ENCODE data around the gene CRYBG1.

Gene CRYBG1

GRCh38 chr6:106591111-106591825, 230.8 kb downstream of the CRYBG1 start:
- DNase-seq (ENCODE audit: low read depth, low spot score) = peak; percentile 84
- in situ Hi-C loops (cut with HindIII; ENCODE audit: low sequenced_read_pairs) = no loop called here
- TF ChIP-seq CTCF (IDR thresholded peaks at IDR 0.05; ENCODE audit: low read depth, low read length) = no peak

GRCh38 chr6:106599440-106599839, 238.9 kb downstream of the CRYBG1 start:
- no peak for TF ChIP-seq CTCF (IDR thresholded peaks at IDR 0.05; ENCODE audit: low read depth, low read length)
- no peak for DNase-seq (ENCODE audit: low read depth, low spot score)
- in situ Hi-C loops (cut with HindIII; ENCODE audit: low sequenced_read_pairs) = no loop called here
- H3K4me3 ChIP-seq (ENCODE audit: low read depth, low read length) = no peak overlapping the region

More at GRCh38 chr6:106591111-106591825, 230.8 kb downstream of the CRYBG1 start:
- no peak overlapping the region for H3K4me3 ChIP-seq (ENCODE audit: low read depth, low read length)

GRCh38 chr6:106600329-106600728, 239.8 kb downstream of the CRYBG1 start:
- no peak overlapping the region for H3K4me3 ChIP-seq (ENCODE audit: low read depth, low read length)
- DNase-seq (ENCODE audit: low read depth, low spot score) = no peak
- in situ Hi-C loops (cut with HindIII; ENCODE audit: low sequenced_read_pairs) = no loop called here
- no peak for TF ChIP-seq CTCF (IDR thresholded peaks at IDR 0.05; ENCODE audit: low read depth, low read length)

GRCh38 chr6:106608080-106608668, 247.7 kb downstream of the CRYBG1 start:
- DNase-seq (ENCODE audit: low read depth, low spot score) = peak; percentile 66
- TF ChIP-seq CTCF (IDR thresholded peaks at IDR 0.05; ENCODE audit: low read depth, low read length) = peak; percentile 61
- in situ Hi-C loops (cut with HindIII; ENCODE audit: low sequenced_read_pairs) = no loop called here
- no peak overlapping the region for H3K4me3 ChIP-seq (ENCODE audit: low read depth, low read length)

GRCh38 chr6:106609699-106610098, 249.2 kb downstream of the CRYBG1 start:
- peak; percentile 47 for TF ChIP-seq CTCF (IDR thresholded peaks at IDR 0.05; ENCODE audit: low read depth, low read length)
- in situ Hi-C loops (cut with HindIII; ENCODE audit: low sequenced_read_pairs) = no loop called here
- H3K4me3 ChIP-seq (ENCODE audit: low read depth, low read length) = no peak overlapping the region
- DNase-seq (ENCODE audit: low read depth, low spot score) = peak; percentile 13

- in situ Hi-C loops (cut with HindIII; ENCODE audit: low sequenced_read_pairs) = no loop called here
- DNase-seq (ENCODE audit: low read depth, low spot score) = no peak
- no peak for TF ChIP-seq CTCF (IDR thresholded peaks at IDR 0.05; ENCODE audit: low read depth, low read length)
- no peak overlapping the region for H3K4me3 ChIP-seq (ENCODE audit: low read depth, low read length)
These were observed 250.5 kb downstream of the CRYBG1 start for GRCh38 chr6:106611030-106611429.
